Measurements from ENCODE around the gene GSN.

GRCh38 chr9:121336665-121337064 is 68.7 kb downstream of the GSN start:
- TF ChIP-seq CTCF (conservative IDR thresholded peaks at IDR 0.05; ENCODE audit: low read depth, low read length) = no peak
- TF ChIP-seq EZH2 (IDR thresholded peaks at IDR 0.05; ENCODE audit: borderline replicate concordance, low read depth, low read length, poor library complexity, severe bottlenecking) = no peak

All from A673 (cell line).